SK-N-SH treated with all-trans-retinoic acid at 6 μM for 48 hours (cell line): ENCODE data around the gene NKD1.

ENCODE experiments used
- ARNTL ChIP-seq: fragments of 450-650 bp; formaldehyde crosslinking; IDR thresholded peaks from 2 replicates; pipeline ENCODE4 v1.5.0; 2020; ENCODE audit warnings: low read depth, mild to moderate bottlenecking, moderate library complexity, borderline replicate concordance
- ESRRG ChIP-seq: fragments of 250-450 bp; sonication (Bioruptor Pico); IDR thresholded peaks from 2 replicates; pipeline ENCODE4 v1.6.1; 2021; ENCODE audit warnings: mild to moderate bottlenecking
- OSR1 ChIP-seq: fragments of 250-450 bp; sonication (Bioruptor Pico); IDR thresholded peaks from 2 replicates; pipeline ENCODE4 v1.8.0; 2022; ENCODE audit warnings: moderate library complexity, mild to moderate bottlenecking, inconsistent platforms
- RARB ChIP-seq: fragments of 250-450 bp; sonication (Bioruptor Pico); IDR thresholded peaks from 2 replicates; pipeline ENCODE4 v1.8.0; 2021; ENCODE audit warnings: mild to moderate bottlenecking, moderate library complexity
- SNAI2 ChIP-seq: fragments of 250-450 bp; sonication (Bioruptor Pico); IDR thresholded peaks from 2 replicates; pipeline ENCODE4 v1.5.0; 2020; ENCODE audit warnings: mild to moderate bottlenecking, moderate library complexity
- TOX ChIP-seq: fragments of 250-450 bp; sonication (Bioruptor Pico); IDR thresholded peaks from 2 replicates; pipeline ENCODE4 v1.8.0; 2021; ENCODE audit warnings: mild to moderate bottlenecking, moderate library complexity, borderline replicate concordance
- ZC3H10 ChIP-seq: fragments of 250-450 bp; sonication (Bioruptor Pico); IDR thresholded peaks from 2 replicates; pipeline ENCODE4 v1.5.1; 2021; ENCODE audit warnings: mild to moderate bottlenecking, moderate library complexity
- ZFP3 ChIP-seq: fragments of 250-450 bp; sonication (Bioruptor Pico); IDR thresholded peaks from 2 replicates; pipeline ENCODE4 v1.5.0; 2020; ENCODE audit warnings: mild to moderate bottlenecking, moderate library complexity
- ZFP30 ChIP-seq: fragments of 450-650 bp; formaldehyde crosslinking; IDR thresholded peaks from 2 replicates; pipeline ENCODE4 v1.5.0; 2022; ENCODE audit warnings: mild to moderate bottlenecking, moderate library complexity
- ZNF70 ChIP-seq: fragments of 450-650 bp; formaldehyde crosslinking; IDR thresholded peaks from 2 replicates; pipeline ENCODE4 v1.5.0; 2020; ENCODE audit warnings: mild to moderate bottlenecking, moderate library complexity
- TF ChIP-seq, protein P1 (sequence below): fragments of 250-450 bp; sonication (Bioruptor Pico); IDR thresholded peaks from 2 replicates; pipeline ENCODE4 v1.5.1; 2021; ENCODE audit warnings: mild to moderate bottlenecking, moderate library complexity
- TF ChIP-seq, protein P2 (sequence below): fragments of 250-450 bp; sonication (Bioruptor Pico); IDR thresholded peaks from 2 replicates; pipeline ENCODE4 v1.5.1; 2020; ENCODE audit warnings: low read depth, mild to moderate bottlenecking, moderate library complexity
- TF ChIP-seq, protein P3 (sequence below): fragments of 250-450 bp; sonication (Bioruptor Pico); IDR thresholded peaks from 2 replicates; pipeline ENCODE4 v1.8.0; 2021; ENCODE audit warnings: low read depth, mild to moderate bottlenecking, moderate library complexity, borderline replicate concordance
- TF ChIP-seq, protein P4 (sequence below): fragments of 250-450 bp; sonication (Bioruptor Pico); IDR thresholded peaks from 2 replicates; pipeline ENCODE4 v1.8.0; 2020; ENCODE audit warnings: mild to moderate bottlenecking, moderate library complexity, borderline replicate concordance

DNA sequence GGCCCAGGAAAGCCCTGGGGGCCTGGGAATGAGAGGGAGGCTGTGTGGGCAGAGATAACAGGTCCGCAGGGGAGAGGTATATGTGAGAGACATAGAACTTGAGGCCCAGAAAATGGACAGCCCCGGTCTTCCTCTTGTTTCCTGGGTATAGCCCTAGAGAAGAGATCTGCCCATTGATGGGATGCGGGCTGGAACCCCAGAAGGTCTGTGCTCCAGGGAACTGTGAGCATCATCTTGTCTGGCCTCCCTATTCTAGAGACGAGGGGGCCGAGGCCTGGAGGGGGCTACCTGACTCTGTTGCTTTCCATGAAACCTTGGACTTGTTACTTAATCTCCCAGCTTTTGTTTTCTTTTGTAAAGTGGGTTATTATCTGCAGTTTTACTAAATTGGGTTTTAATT lies 53.9 kb downstream of the NKD1 start:
- TF ChIP-seq TOX (no peak), ZC3H10 (CRISPR knock-in tag) (no peak), ARNTL (no peak), ZFP3 (no peak), SNAI2 (CRISPR knock-in tag) (no peak), RARB (CRISPR knock-in tag) (no peak), OSR1 (no peak), ZFP30 (no peak), ESRRG (no peak), ZNF70 (CRISPR knock-in tag) (no peak)
- TF ChIP-seq, protein P1, sequence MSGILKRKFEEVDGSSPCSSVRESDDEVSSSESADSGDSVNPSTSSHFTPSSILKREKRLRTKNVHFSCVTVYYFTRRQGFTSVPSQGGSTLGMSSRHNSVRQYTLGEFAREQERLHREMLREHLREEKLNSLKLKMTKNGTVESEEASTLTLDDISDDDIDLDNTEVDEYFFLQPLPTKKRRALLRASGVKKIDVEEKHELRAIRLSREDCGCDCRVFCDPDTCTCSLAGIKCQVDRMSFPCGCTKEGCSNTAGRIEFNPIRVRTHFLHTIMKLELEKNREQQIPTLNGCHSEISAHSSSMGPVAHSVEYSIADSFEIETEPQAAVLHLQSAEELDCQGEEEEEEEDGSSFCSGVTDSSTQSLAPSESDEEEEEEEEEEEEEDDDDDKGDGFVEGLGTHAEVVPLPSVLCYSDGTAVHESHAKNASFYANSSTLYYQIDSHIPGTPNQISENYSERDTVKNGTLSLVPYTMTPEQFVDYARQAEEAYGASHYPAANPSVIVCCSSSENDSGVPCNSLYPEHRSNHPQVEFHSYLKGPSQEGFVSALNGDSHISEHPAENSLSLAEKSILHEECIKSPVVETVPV: no peak
- TF ChIP-seq, protein P2, sequence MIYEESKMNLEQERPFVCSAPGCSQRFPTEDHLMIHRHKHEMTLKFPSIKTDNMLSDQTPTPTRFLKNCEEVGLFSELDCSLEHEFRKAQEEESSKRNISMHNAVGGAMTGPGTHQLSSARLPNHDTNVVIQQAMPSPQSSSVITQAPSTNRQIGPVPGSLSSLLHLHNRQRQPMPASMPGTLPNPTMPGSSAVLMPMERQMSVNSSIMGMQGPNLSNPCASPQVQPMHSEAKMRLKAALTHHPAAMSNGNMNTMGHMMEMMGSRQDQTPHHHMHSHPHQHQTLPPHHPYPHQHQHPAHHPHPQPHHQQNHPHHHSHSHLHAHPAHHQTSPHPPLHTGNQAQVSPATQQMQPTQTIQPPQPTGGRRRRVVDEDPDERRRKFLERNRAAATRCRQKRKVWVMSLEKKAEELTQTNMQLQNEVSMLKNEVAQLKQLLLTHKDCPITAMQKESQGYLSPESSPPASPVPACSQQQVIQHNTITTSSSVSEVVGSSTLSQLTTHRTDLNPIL (CRISPR knock-in tag): no peak
- TF ChIP-seq, protein P3, sequence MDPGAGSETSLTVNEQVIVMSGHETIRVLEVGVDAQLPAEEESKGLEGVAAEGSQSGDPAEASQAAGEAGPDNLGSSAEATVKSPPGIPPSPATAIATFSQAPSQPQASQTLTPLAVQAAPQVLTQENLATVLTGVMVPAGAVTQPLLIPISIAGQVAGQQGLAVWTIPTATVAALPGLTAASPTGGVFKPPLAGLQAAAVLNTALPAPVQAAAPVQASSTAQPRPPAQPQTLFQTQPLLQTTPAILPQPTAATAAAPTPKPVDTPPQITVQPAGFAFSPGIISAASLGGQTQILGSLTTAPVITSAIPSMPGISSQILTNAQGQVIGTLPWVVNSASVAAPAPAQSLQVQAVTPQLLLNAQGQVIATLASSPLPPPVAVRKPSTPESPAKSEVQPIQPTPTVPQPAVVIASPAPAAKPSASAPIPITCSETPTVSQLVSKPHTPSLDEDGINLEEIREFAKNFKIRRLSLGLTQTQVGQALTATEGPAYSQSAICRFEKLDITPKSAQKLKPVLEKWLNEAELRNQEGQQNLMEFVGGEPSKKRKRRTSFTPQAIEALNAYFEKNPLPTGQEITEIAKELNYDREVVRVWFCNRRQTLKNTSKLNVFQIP (CRISPR knock-in tag): no peak
- TF ChIP-seq, protein P4, sequence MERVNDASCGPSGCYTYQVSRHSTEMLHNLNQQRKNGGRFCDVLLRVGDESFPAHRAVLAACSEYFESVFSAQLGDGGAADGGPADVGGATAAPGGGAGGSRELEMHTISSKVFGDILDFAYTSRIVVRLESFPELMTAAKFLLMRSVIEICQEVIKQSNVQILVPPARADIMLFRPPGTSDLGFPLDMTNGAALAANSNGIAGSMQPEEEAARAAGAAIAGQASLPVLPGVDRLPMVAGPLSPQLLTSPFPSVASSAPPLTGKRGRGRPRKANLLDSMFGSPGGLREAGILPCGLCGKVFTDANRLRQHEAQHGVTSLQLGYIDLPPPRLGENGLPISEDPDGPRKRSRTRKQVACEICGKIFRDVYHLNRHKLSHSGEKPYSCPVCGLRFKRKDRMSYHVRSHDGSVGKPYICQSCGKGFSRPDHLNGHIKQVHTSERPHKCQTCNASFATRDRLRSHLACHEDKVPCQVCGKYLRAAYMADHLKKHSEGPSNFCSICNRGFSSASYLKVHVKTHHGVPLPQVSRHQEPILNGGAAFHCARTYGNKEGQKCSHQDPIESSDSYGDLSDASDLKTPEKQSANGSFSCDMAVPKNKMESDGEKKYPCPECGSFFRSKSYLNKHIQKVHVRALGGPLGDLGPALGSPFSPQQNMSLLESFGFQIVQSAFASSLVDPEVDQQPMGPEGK (CRISPR knock-in tag): no peak
